Tibial nerve (tissue), 4 donors: Measurements from ENCODE around the gene SNU13. TPM values are rescaled to one million over a fixed set of nuclear protein-coding genes. Genes with fewer than 3 reads are reported as not detected.

ENCODE experiments used
- DNase-seq, 2 donors: peaks; one replicate each; pipeline ENCODE4 v3.0.0-alpha.2; 2019; ENCODE audit warnings: low spot score in 2 of 2
- H3K27ac ChIP-seq, 4 donors: fragments of 200-600 bp; sonication (generic) in 3 of 4; one replicate each; pipeline ENCODE4 v1.5.1; 2017 to 2019; ENCODE audit warnings: mild to moderate bottlenecking in 1 of 4
- H3K27me3 ChIP-seq, 2 donors: fragments of 200-600 bp; sonication (generic) in 1 of 2; one replicate each; pipeline versions ENCODE4 v1.5.1 to v1.6.0; 2017 to 2019
- H3K36me3 ChIP-seq, 3 donors: fragments of 200-600 bp; sonication (generic); one replicate each; pipeline ENCODE4 v1.5.1; 2018 to 2019
- H3K4me1 ChIP-seq, 4 donors: fragments of 200-600 bp; sonication (generic) in 3 of 4; one replicate each; pipeline ENCODE4 v1.5.1; 2017 to 2019
- H3K4me3 ChIP-seq, 4 donors: fragments of 200-600 bp; sonication (generic) in 3 of 4; one replicate each; pipeline ENCODE4 v1.5.1; 2017 to 2019; ENCODE audit warnings: mild to moderate bottlenecking in 1 of 4, moderate library complexity in 1 of 4
- H3K9me3 ChIP-seq, 4 donors: fragments of 200-600 bp; sonication (generic) in 3 of 4; one replicate each; pipeline ENCODE4 v1.5.1; 2017 to 2019
- EP300 ChIP-seq, 2 donors: sonication (generic); formaldehyde crosslinking; IDR thresholded peaks; one replicate each; pipeline ENCODE4 v1.6.1; 2017; ENCODE audit warnings: antibody characterized with exemption in 2 of 2, mild to moderate bottlenecking in 1 of 2
- POLR2A ChIP-seq, 2 donors: fragments of 450-650 bp; IDR thresholded peaks; one replicate each; pipeline ENCODE4 v1.6.1; 2017; ENCODE audit warnings: antibody characterized with exemption in 2 of 2, mild to moderate bottlenecking in 2 of 2, moderate library complexity in 2 of 2
- WGBS, 2 donors: methylation state at CpG; one replicate each; pipeline ENCODE4 v1.1.5; 2018; 5-methylcytosine and 5-hydroxymethylcytosine counted together
- small RNA-seq: library from RNA; depleted of rRNA; stranded (forward); fragments of <200 nt; gene quantifications from one replicate; pipeline ENCODE3, GENCODE V24; 2016
- total RNA-seq, 4 donors: library from RNA; depleted of rRNA; stranded (reverse); fragments of >200 nt; gene quantifications; one replicate each; pipeline ENCODE4 v1.1.0, GENCODE V29; 2016
- TF ChIP-seq, protein P1 (sequence below), 5 experiments: fragments of 200-600 bp in 3 of 5; fragments of 450-650 bp in 2 of 5; sonication (generic) in 3 of 5; IDR thresholded peaks; one replicate each; pipeline ENCODE4 v1.5.1; 2016 to 2019; ENCODE audit warnings: antibody characterized with exemption in 5 of 5, mild to moderate bottlenecking in 3 of 5, moderate library complexity in 2 of 5

SNU13 gene
- total RNA-seq, 4 donors from 2014 or later, result 66.3 to 104 (median 90.6) TPM

DNA sequence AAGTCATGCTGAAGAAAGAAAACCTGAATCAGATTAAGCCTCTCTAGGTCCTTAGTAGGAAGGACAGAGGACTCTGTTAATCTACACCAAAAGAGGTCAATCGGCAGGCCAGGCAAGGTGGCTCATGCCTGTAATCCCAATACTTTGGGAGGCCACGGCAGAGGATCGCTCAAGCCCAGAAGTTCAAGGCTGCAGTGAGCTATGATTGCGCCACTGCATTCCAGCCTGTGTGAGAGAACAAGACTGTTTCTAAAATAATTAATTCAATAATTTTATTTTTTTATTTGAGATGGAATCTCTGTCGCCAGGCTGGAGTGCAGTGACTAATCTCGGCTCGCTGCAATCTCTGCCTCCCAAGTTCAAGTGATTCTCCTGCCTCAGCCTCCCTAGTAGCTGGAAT lies 63.1 kb downstream of the SNU13 start:
- H3K9me3 ChIP-seq, result no peaks in the 10 kb centered on the region
- WGBS, 2 donors, result 96 to 98% methylated on average over 7 of the region's 7 CpGs
- H3K4me3 ChIP-seq, result no peak overlapping the region
- H3K27ac ChIP-seq, result no peak overlapping the region
- peaks cover 0 to 77% (median 16%) of the 10 kb centered on the region in 3 donors for H3K36me3 ChIP-seq
- H3K4me1 ChIP-seq, result peaks cover 0 to 29% (median 11%) of the 10 kb centered on the region in 4 donors
- no peak for TF ChIP-seq POLR2A (IDR thresholded peaks at IDR 0.05)
- TF ChIP-seq, protein P1, sequence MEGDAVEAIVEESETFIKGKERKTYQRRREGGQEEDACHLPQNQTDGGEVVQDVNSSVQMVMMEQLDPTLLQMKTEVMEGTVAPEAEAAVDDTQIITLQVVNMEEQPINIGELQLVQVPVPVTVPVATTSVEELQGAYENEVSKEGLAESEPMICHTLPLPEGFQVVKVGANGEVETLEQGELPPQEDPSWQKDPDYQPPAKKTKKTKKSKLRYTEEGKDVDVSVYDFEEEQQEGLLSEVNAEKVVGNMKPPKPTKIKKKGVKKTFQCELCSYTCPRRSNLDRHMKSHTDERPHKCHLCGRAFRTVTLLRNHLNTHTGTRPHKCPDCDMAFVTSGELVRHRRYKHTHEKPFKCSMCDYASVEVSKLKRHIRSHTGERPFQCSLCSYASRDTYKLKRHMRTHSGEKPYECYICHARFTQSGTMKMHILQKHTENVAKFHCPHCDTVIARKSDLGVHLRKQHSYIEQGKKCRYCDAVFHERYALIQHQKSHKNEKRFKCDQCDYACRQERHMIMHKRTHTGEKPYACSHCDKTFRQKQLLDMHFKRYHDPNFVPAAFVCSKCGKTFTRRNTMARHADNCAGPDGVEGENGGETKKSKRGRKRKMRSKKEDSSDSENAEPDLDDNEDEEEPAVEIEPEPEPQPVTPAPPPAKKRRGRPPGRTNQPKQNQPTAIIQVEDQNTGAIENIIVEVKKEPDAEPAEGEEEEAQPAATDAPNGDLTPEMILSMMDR (IDR thresholded peaks at IDR 0.05), result no peak
- no peak for TF ChIP-seq EP300 (IDR thresholded peaks at IDR 0.05)
- no peaks in the 10 kb centered on the region for H3K27me3 ChIP-seq
- no peak for DNase-seq

Small RNA genes within 50 kb of the gene (small RNA-seq; reads per million reads assigned to genes)
- gene HMGN2P10 (not detected), gene RF00019 (not detected), gene RNU6-476P (not detected), gene RNU6ATAC22P (not detected)

Other genes starting within 250 kb of the SNU13 start
- gene TOB2, start 242.1 kb downstream of the SNU13 start, total RNA-seq, result 10 to 100 TPM; 50.8 to 67.3 (median 56.9) TPM
- gene PHF5A, start 220.2 kb downstream of the SNU13 start, total RNA-seq, result 10 to 100 TPM; 32.6 to 51.5 (median 36.4) TPM
- 10 to 100 TPM; 69.9 to 91.1 (median 76.4) TPM for gene ACO2, start 219.8 kb downstream of the SNU13 start, total RNA-seq
- gene POLR3H, start 144.4 kb downstream of the SNU13 start, total RNA-seq, result 10 to 100 TPM; 26.6 to 33.6 (median 27.5) TPM
- 10 to 100 TPM in 1 of 4 donors, 1 to 10 TPM in 3; 1.7 to 10.8 (median 2.5) TPM for gene CSDC2, start 127.9 kb downstream of the SNU13 start, total RNA-seq
- gene PMM1, start 99.0 kb downstream of the SNU13 start, total RNA-seq, result 10 to 100 TPM; 55.5 to 88.1 (median 83.5) TPM
- 10 to 100 TPM; 16.5 to 24.6 (median 19.2) TPM for gene DESI1, start 67.8 kb downstream of the SNU13 start, total RNA-seq
- 100 to 1,000 TPM; 141 to 200 (median 178) TPM for gene XRCC6, start 67.6 kb downstream of the SNU13 start, total RNA-seq
- 1 to 10 TPM in 1 of 4 donors, under 1 TPM in 2, not detected in 1; under 0.01 to 1.8 (median 0.44) TPM for gene MEI1, start 10.6 kb upstream of the SNU13 start, total RNA-seq
- gene CCDC134, start 111.8 kb upstream of the SNU13 start, total RNA-seq, result 1 to 10 TPM; 6.5 to 9.6 (median 8.2) TPM
- 100 to 1,000 TPM in 3 of 4 donors, 10 to 100 TPM in 1; 73.5 to 157 (median 129) TPM for gene SREBF2, start 144.2 kb upstream of the SNU13 start, total RNA-seq
- 1 to 10 TPM in 1 of 4 donors, not detected in 3; 3.3 TPM for gene SHISA8, start 226.2 kb upstream of the SNU13 start, total RNA-seq
- under 1 TPM in 1 of 4 donors, not detected in 3; under 0.01 TPM for gene TNFRSF13C, start 237.9 kb upstream of the SNU13 start, total RNA-seq